RWPE1 (cell line): ENCODE measurements around the gene KLF6.

Experiments used
- CTCF ChIA-PET: fragments of 350-600 bp; sonication (Branson Sonifier 250); formaldehyde crosslinking; extraction: SDS; loops from one replicate; lab custom pipeline; 2021; lab: Yijun Ruan, JAX
- POLR2A ChIA-PET: fragments of 400-600 bp; formaldehyde crosslinking; extraction: SDS; loops from one replicate; lab custom pipeline; 2020; ENCODE audit warnings: antibody characterized with exemption; ENCODE audit not compliant: low non-redundant PET; lab: Yijun Ruan, JAX
- DNase-seq: peaks from one replicate; pipeline ENCODE4 v3.0.0; 2012; ENCODE audit warnings: low spot score
- H3K27ac ChIP-seq: fragments of 450-650 bp; 2 replicates; pipeline ENCODE4 v1.5.1; 2017
- CTCF ChIP-seq: fragments of 450-650 bp; conservative IDR thresholded peaks from 2 replicates; pipeline ENCODE4 v1.5.1; 2017; ENCODE audit warnings: low read depth, mild to moderate bottlenecking

Gene KLF6

DNA sequence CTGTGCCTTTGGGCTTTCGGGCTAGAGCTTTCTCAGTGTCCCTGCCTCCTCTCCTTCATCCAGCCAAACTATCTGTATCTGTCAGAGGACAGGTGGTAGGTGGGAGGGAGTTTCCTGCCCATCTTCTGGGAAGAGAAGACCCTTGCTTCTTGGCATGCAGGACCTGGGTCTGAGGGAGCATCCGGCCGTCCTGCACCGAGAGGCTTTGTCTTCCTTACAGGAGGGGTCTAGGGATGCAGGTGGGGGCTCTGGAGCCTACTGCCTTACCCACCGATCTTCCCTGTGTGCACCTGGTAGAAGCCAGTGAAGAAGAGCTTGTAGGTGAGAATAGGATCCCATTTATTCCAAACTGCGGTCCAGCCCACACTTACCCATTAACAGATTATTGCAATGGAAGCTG, 5.8 kb upstream of the KLF6 start:
- POLR2A ChIA-PET = no interaction called here
- no peak overlapping the region for H3K27ac ChIP-seq
- no peak for DNase-seq
- no peak for TF ChIP-seq CTCF
- CTCF ChIA-PET = interaction anchor here (0.7 kb wide), 1 partner anchor 92 kb away, joined by 3 read pairs; no protein-coding TSS in a partner anchor

DNA sequence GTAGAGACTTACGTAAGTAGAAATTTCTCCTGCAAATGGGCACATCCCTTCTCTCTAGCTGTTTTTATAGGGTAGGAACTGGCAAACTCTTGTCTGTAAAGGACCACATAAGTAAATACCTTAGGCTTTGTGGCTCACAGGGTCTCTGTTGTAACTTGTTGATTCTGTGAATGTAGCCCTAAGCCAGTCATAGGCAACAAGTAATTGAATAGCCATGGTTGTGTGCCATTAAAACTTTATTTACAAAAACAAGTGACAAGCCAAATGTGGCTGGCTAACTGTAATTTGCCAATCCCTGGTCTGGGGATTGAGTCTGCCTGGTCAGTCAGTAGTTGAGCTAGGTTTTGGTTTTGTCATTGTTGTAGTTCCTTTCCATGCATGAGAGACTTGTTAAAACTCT, 5.3 kb upstream of the KLF6 start:
- H3K27ac ChIP-seq = no peak overlapping the region
- ChIA-PET POLR2A (no interaction called here), CTCF (interaction anchor here (0.6 to 0.7 kb wide), 2 partner anchors 92 to 115 kb away, joined by 3 read pairs; no protein-coding TSS in a partner anchor)
- no peak for DNase-seq
- TF ChIP-seq CTCF = no peak

- no peak for TF ChIP-seq CTCF
- CTCF ChIA-PET = interaction anchor here (0.6 kb wide), 2 partner anchors 116 to 232 kb away, joined by 3 to 4 read pairs; no protein-coding TSS in a partner anchor
- no peak for DNase-seq
- H3K27ac ChIP-seq = no peak overlapping the region
- POLR2A ChIA-PET = no interaction called here
These were observed 4.6 kb upstream of the KLF6 start for GRCh38 chr10:3789621-3790020.

GRCh38 chr10:3787816-3788215, 2.8 kb upstream of the KLF6 start:
- POLR2A ChIA-PET = no interaction called here
- CTCF ChIA-PET = interaction anchor here (0.6 kb wide), 2 partner anchors 98 to 644 kb away, joined by 3 to 5 read pairs; no protein-coding TSS in a partner anchor
- TF ChIP-seq CTCF = no peak
- no peak for DNase-seq
- no peak overlapping the region for H3K27ac ChIP-seq

DNA sequence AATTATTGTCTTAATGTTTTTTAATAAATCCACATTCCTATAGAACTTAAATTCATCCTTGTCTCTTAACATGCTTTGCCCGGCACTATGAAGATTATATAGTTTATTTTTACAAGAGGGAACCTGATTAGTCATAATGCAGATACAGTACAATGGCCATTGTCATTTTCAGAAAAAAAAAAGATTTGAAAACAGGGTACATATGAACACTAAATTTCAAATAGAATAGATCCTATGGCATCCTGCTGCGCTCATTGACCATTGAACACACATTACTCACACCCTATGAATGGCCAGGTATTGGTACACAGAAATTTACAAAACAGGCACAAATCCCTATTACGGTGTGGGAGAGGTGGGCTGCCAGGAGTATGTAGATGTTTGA, 2.0 kb upstream of the KLF6 start:
- TF ChIP-seq CTCF = no peak
- ChIA-PET POLR2A (no interaction called here), CTCF (no interaction called here)
- no peak for DNase-seq
- peak overlapping the region; percentile 99 for H3K27ac ChIP-seq

GRCh38 chr10:3786295-3787015, 1.4 kb upstream of the KLF6 start:
- DNase-seq = no peak
- CTCF ChIA-PET = no interaction called here
- peak overlapping the region; percentile 99 for H3K27ac ChIP-seq
- POLR2A ChIA-PET = interaction anchor here (1.1 to 1.6 kb wide), 2 partner anchors 103 to 126 kb away, joined by 3 to 4 read pairs; no protein-coding TSS in a partner anchor
- no peak for TF ChIP-seq CTCF
